ENCODE measurements around the gene TRUB1.
"Not testable (repeated sequence)": the region's sequence is repeated elsewhere in the genome, so short reads cannot be mapped to it uniquely, and the experiment has no call there.

TRUB1 gene

DNA sequence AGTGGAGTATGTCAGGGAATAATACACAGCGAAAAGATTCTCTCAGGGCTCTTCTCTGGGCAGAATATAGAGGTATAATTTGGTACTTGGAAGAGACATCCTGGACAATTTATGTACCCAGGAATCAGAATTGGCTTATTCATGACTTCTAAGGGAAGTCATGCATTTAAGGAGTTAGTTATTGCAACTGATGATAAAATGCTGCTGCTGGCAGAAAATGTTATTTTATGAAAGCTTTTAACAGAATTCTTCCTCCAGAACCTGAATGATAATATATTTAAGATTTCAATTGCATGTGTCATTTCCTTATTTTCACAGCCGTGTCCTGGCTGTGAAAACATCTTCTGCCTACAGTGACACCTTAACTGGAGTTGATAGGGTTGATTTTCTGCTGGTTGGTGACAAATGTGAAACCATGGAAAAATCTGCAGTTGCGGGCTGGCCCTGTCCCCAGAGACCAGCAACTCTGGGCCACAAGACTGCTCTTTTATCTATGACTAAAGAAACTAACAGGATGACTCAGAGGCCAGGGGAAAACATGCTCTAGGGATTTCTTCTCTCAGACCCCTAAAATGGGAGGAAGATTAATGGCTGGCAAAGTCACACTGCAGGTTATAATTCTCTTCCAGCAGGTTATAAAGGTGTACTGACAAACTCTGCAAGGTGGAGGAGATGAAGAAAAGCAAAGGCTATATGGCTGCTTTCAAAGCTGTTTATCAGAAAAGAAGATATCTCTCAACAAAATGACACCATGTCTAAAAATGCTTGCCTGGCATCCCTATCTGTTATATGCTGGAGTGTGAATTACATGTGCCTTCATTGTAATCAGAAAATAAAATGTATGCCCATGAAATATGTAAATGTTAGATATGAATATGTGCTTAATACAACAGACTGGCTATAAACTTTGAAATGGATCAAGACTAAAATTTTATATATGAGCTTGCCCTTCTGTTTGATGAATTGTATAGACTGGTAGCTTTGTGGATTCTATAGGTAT is 12.1 kb upstream of the TRUB1 start:
- no peak for DNase-seq

DNA sequence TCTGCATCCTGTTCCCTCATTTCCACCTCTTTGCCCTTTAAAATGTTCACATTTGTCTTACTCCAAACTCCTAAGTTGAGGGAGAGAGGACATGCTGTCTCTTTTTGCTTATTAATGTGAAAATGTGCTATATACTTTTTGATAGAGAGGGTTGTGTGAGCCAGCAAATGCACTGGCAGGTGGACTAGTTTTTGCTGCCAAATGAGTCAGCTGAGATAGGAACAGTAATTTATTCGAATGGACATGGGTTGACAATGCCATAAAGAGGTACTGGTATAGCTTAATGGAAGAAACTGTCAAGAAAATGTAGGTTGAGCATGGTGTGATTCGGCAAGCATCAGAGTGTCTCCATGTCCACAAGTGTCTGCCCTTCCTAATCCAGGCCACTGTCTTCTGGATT is 9.2 kb upstream of the TRUB1 start:
- DNase-seq: no peak

- DNase-seq: no peak
These were observed 7.7 kb upstream of the TRUB1 start for GRCh38 chr10:114930320-114930719.

- no peak for DNase-seq
These were observed 6.8 kb upstream of the TRUB1 start for GRCh38 chr10:114931072-114931679.

DNA sequence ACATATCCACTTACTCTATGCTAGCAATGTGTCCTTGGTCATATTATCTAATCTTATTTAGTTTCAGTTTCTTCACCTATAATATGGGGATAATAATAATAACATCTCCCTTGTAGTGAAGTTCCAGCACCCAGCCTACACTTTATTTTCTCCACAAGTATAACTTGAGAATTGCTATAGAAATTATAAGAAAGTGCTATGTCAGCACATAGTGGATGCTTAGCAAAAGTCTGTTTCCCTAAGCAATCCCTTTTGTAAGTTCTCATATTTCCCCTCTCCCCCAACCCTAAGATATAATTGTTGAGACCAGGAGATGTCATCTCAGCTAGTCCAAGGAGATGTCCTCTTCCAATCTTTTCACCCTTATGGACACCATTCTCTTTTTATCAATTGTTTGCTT is 5.8 kb upstream of the TRUB1 start:
- no peak for DNase-seq

DNA sequence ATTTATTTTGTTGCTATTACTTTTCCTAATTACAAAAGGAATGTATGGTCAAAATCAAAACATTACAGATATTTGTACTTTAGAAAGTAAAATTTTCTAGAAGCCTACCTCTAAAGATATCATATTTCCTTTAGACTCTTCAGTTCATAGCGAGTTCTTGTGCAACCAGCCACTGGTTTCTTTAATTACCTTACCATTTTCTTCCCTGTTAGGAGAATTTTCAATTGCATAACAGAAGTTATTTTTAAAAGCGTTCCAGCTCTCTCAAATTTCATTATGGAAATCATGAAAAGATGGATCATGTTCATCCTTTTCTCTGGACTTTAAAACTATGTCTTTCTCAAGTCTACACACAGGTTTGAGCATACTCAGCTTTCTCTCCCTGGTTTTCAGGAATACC is 5.0 kb upstream of the TRUB1 start:
- no peak for DNase-seq

DNA sequence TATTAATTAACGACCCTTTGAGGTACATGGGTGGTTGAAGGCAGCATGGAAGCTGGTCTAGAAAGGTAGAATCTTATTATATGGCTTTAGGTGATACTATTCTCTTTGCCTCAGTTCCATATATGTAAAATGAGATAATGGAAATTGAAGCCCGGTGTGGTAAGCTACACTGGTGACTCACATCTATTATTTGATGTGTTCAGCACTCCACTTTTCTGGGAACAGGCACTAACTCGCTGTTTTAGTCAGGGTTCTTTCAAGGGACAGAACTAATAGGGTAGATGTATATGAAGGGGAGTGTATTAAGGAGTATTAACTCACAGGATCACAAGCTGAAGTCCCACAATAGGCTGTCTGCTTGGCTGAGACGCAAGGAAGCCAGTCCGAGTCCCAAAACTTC is 4.4 kb upstream of the TRUB1 start:
- DNase-seq: no peak

- DNase-seq: not testable (repeated sequence)
These were observed 4.0 kb upstream of the TRUB1 start for GRCh38 chr10:114933995-114934394.

GRCh38 chr10:114938856-114939193 is 830 bp downstream of the TRUB1 start:
- no peak for DNase-seq

DNA sequence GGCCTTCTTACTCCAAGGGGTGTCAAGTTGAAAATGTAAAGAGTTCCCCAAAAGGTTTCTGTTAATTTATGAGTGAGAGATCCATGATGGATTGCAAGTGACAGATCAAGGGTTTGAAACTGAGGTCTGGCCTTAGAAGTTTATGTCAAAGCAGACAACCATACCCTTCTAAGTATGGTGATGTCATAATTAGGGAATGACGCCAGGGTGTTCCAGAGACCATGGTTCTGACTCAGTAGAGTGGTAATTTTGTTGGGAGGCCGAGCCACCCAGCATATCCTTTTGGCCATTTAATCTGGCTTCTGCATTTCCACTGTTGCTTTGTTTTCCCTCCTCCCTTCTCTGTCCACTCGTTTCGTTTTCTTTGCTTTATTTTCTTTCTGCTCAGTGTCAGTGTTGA is 2.7 kb downstream of the TRUB1 start:
- no peak for DNase-seq

- no peak for DNase-seq
These were observed 5.0 kb downstream of the TRUB1 start for GRCh38 chr10:114943000-114943399.

DNA sequence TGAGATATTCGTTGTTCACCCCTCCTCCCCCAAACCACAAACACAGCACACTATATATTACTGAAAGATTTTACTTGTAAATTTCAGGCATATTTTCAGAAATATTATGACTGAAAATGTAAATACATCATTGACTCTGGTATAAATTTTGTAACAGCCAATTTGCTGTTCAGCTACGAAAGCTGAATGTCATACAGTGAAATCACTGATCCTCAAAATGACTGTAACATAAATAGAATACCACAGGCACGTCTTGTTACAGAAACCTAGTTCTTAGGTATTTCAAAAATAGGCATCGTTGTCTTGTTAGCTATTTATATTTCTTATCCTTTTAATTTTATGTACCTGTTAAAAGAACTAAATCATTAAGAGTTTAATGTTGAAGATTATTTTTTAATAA is 15.1 kb downstream of the TRUB1 start:
- DNase-seq: no peak

- no peak for DNase-seq
These were observed 18.0 kb downstream of the TRUB1 start for GRCh38 chr10:114955984-114956383.

GRCh38 chr10:114956466-114956865 is 18.5 kb downstream of the TRUB1 start:
- DNase-seq: no peak

- no peak for DNase-seq
These were observed 19.1 kb downstream of the TRUB1 start for GRCh38 chr10:114957122-114957521.

DNA sequence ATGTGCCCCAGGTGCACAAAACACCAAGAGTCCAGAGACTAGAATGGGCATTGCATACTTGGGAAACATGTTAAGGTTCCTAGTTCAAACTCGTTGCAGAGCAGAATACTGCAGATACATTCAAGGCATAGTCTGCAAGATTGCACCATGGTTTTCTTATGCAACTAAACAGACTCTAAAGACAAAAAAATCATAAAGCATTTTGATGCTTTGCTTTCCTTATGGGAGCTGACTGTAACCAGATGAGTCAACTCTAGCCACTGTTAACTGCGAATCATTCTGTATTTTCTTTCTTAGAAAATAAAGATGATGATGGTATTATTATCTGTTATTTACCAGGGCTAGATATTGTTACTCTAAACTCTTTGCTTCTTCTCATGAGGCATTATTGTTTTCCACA is 19.7 kb downstream of the TRUB1 start:
- DNase-seq: no peak

GRCh38 chr10:114962441-114962840 is 24.4 kb downstream of the TRUB1 start:
- DNase-seq: no peak

GRCh38 chr10:114963908-114964307 is 25.9 kb downstream of the TRUB1 start:
- no peak for DNase-seq

DNA sequence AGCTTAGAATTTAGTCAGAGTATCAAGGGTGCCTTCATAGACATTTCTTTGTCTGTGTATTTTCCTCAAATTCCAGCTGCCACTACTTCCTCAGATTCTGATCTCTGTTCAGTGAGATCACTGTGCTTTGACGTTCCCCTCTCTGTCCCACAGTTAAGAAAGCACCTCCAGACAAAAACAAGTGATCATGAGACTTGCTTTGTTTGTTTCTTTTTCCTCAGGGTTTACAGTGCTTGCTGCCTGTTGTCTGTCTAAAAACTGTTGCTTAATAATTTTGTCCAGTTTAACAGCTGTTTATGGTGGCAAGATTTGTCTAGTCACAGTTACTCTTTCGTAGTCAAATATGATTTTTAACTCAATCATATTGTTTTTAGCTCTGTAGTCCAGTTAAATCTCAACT is 29.1 kb downstream of the TRUB1 start:
- DNase-seq: no peak

DNA sequence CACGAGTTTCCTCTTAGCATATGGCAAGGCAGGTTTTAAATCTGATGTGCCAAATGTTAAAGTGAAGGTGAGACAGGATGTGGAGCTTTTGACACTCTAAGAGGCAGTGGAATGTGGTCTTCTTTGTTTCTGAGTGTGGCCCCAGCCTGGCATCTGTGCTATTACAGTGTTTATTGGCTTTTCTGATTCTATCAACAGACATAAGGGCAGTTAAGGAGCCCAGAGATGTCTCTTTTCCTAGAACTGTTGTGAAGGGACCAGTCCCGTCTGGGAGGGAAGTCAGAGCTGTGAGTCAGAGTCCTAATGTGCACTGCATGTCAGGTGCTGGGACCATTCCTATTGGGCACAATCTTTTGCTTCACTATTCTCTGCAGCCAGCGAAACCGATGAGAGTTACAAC is 32.5 kb downstream of the TRUB1 start:
- no peak for DNase-seq

DNA sequence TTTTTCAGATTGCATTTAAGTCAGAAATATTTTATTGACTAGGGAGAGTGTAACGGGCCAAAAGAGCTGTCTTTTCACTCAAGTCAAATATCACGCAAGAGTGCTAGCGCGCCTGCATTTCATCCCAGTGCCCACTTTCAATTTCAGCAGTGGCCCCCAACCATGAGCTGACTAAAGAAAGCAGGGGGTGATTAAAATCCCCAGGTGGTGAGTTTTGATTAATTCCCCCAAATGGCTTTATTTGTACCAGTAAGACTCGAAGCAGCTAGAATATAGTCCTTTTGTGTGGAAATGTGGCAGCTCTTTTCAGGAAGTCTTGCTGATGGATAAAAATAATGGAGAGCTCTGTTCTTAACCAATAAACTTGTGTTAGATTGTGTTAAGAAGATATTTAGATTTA is 35.3 kb downstream of the TRUB1 start:
- DNase-seq: no peak

- no peak for DNase-seq
These were observed 36.0 kb downstream of the TRUB1 start for GRCh38 chr10:114973997-114974396.

DNA sequence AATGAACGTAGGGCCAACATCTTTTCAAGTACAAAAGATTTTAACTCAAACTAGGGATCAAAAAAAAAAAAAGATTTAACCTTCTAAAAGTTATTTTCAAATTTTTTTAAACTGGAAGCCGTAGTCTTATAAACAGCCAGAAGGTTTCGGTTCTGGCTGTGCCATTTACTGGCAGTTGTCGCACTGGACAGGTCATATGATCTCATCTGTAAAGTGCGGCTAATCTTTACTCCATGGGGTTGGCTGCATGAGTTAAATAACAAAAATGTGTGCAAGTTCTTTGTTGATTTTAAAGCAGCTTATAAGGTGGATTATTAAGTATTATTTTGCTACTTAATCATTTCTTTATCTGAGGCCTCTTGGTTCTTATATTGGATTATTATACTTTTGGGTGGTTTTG is 36.6 kb downstream of the TRUB1 start:
- no peak for DNase-seq

DNA sequence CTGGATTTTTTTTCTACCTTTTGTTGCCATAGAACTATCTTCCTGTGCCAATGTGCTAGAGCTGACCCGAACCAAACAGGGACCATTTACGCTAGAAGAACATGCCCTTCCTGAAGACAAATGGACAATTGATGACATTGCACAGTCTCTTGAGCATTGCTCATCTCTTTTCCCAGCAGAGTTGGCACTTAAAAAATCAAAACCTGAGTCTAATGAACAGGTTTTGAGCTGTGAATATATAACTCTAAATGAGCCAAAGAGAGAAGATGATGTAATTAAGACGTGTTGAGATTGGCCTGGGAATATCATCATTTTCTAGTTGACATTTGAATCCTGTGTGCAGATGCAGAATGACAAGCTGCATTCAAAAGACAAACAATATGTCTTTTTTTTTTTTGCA is 37.1 kb downstream of the TRUB1 start:
- DNase-seq: no peak

DNA sequence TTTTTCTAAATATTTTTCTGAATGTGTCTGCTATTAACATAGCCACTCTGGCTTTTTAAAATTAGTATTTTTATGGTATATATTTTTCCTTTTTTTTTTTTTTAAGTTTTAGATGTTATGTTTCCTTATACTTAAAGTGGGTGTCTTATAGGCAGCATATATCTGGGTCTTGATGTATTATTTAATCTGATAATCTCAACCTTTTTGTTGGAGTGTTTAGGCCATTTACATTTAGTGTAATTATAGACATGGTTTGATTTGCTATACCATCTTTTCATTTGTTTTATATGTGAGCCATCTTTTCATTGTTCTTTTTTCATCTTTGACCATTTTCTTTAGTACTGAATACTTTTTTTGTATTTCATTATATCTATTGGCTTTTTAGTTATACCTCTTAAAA is 45.0 kb downstream of the TRUB1 start:
- no peak for DNase-seq
